Activated naive CD4-positive, alpha-beta T cell treated with anti-CD3 and anti-CD28 coated beads, Interleukin-2, amount 50 U/mL, for 16 hours (primary cell): ENCODE results near the gene AACS.
"Not testable (repeated sequence)": the region's sequence is repeated elsewhere in the genome, so short reads cannot be mapped to it uniquely, and the experiment has no call there.

ENCODE experiments used
- DNase-seq: peaks from one replicate; pipeline ENCODE4 v3.0.0-alpha.2; 2020

AACS gene

DNA sequence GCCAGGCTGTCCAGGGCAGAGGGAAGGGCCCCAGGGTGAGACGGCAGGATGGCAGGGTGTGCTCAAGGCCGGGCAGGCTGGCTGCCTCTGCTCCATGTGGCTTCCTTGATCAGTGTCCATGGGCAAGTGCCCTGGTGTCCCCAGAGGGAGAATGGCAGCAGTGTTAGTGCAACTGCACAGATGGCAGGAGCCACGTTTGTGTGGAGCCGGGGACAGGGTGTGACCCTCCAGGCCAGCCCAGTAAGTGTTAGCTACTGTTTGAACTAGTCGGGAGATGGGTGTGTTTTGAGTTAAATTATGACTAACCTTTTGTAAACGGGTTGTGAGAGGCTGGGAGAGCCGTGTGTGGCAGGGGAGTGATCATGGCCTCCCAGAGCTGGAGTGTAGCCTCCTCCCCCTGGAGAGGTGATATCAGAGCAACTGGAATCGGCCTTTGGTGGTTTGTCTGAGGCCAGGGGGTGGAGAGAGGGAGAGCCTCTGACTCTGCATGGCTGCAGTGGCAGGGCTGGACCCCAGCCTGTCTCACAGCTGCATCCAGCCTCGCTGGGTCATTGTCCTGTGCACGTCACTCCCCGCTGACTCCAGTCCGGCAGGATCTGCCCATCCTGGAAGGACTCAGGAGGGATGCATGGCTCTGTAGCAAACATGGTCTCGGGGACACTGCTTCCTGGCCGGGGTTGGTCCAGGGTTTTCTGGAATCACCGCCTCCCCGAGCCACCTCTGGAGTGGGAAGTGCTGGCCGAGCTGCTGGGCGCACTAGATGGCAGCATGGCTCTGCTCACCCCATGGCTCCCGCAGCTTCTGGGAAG lies 27.8 kb downstream of the AACS start:
- no peak for DNase-seq

- DNase-seq = no peak
These were observed 28.6 kb downstream of the AACS start for GRCh38 chr12:125093681-125094330.

- no peak for DNase-seq
These were observed 31.7 kb downstream of the AACS start for GRCh38 chr12:125096894-125097293.

DNA sequence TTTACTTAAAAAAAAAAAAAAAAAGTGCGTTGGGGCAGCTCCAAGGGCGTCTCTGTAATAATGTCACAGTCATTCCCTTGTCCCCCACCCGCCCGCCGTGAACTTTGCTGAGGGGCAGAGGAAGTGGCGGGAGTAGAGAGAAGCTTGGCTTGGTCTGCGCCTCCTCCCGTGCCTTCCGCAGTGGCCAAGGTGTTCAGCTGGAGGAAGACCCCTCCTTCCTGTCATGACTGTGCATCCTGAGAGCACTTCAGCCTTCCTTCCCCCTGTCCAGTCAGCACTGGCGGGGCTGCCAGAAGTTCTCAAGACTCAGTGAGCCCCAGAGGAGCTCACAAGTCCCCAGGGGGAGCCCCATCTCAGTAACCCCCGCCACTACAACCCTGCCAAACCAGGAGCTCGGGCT lies 32.2 kb downstream of the AACS start:
- DNase-seq = no peak

- DNase-seq = no peak
These were observed 33.6 kb downstream of the AACS start for GRCh38 chr12:125098676-125099408.

GRCh38 chr12:125099409-125099782 lies 34.2 kb downstream of the AACS start:
- DNase-seq = no peak

DNA sequence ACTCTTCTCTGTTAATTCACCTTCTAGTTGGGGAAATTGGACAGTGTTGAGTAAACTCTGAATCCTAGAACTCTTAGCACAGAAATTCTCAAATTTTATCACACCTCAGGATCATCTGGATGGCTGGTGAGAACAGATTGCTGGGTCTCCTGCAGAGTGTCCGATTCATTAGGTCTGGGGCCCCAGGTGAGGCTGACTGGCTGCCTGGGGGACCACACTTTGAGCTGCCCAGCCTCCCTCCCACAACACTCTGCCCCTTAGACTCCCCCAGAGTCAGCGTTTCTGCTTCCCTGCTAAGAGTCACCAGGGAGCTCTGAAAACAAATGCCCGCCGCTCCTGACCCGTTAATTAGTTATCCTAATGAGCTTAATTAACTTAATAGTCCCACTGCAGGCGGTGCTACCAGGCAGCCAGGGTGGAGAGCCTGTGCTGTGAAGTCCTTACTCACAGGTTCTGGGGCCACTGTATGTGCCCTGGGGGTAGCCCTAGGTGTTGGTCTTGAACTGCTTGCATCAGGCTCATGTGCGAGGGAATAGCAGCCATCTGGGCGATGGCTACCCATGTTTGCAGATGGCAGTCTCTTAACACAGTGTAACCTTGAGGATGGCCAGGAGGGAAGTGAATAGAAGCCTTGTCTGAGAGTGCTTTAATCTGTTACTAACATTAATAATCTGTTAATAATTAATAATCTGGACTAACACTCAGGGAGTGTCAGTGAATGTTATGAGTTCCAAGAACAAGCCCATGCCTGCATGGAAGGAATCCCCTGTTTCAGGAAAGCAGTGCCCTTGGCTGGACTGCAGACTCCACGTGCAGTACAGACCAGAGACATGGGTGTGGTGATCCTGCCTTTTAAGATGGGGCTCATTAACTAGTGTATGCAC lies 35.6 kb downstream of the AACS start:
- DNase-seq = no peak

- no peak for DNase-seq
These were observed 39.7 kb downstream of the AACS start for GRCh38 chr12:125104982-125105381.

DNA sequence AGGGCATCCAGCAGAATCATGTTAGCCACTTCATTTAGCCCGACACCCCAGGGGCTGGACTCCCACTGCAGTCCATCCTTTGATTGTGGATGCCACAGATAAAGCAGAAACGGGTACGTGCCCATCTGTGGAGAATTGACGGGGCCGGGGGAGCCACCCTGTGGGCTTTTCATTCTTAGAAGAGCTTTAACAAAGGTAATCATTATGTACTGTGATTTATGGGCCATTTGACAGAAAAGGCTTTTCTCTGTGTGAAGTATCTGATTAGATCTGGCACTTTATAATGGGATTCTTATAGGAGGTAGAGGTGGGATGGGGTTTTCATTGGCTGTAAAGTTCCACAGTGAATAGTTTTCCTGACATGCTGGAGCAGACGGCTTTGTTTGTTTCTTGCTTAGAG lies 40.4 kb downstream of the AACS start:
- DNase-seq = no peak

DNA sequence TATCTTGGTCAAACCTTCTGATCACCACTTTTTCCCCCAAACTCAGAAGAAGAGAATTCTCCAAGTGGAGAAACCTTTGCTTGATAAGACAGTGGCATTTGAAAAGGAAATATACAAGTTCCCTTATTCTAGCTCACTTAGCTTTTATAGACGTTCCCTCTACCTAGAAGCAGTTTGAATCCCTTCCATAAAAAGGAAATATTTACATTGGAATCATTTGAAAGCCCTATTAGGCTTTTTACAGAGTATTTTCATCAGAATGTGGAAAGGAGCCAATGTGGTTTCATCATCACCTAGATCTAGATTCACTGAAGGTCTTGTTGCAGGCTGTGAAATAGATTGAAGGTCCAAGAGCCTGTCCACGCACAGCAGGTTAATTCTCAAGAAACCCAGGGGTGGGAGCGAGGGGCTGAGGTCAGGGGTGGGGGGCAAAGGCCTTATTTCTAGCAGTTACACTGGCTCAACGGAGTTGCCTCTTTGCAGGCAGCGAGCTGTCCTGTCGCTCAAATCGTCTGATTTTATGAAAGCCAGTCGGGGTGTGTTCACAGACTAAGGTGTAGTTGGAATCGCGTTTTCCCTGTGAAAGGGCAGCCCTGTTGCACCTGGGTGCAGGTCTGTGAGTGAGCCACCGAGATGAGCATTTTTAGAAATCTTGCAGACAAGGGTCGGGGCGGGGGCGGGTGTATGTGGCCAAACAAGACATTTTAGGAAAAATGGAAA lies 45.6 kb downstream of the AACS start:
- no peak for DNase-seq

DNA sequence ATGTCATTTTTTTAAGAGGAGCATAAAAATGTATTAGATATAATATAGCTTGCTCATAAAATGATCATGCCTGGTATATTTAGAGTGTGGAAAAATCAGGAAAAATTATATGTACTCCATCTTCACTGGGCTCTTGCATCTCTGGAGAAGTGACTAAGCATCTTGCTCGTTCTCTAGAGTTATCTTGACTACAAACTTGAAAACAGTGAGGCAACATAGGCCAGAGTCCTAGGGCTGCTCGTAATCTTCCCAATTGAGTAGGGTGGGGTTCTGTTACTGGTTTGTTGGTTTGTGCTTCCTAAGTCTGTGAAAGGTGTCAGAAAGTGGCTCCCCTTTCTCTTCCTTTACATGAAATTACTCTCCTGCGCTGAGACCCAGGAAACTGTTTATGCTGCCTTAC lies 46.2 kb downstream of the AACS start:
- DNase-seq = no peak

DNA sequence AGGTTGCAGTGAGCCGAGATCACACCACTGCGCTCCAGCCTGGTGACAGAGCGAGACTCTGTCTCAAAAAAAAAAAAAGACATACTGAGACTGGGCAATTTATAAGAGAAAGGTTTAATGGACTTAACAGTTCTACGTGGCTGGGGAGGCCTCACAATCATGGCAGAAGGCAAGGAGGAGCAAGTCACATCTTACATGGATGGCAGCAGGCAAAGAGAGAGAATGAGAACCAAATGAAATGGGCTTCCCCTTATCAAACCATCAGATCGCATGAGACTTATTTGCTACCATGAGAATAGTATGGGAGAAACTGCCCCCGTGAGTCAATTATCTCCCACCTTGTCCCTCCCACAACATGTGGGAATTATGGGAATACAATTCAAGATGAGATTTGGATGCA lies 47.4 kb downstream of the AACS start:
- DNase-seq = not testable (repeated sequence)

GRCh38 chr12:125113263-125113662 lies 48.0 kb downstream of the AACS start:
- DNase-seq = no peak

GRCh38 chr12:125113789-125114188 lies 48.6 kb downstream of the AACS start:
- no peak for DNase-seq

GRCh38 chr12:125114365-125115141 lies 49.3 kb downstream of the AACS start:
- DNase-seq = no peak

DNA sequence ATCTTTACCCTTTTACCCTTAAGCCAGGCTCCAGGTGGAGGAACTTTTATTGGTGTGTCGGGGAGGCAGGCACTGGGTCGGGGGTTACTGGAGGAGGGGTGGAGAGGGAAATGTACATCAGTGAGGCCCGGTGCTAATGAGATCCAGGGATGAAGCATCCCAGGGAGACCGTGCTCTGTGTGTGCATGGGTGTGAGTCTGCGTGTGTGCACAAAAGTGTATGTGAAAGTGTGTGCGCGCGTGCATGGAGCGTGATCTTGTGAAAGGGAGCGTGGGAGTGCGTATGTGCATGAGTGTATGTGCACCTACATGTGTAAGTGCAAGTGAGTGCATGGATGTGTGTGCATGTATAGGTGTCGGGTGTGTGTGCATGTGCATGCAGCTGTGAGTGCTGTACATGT lies 55.3 kb downstream of the AACS start:
- DNase-seq = no peak

DNA sequence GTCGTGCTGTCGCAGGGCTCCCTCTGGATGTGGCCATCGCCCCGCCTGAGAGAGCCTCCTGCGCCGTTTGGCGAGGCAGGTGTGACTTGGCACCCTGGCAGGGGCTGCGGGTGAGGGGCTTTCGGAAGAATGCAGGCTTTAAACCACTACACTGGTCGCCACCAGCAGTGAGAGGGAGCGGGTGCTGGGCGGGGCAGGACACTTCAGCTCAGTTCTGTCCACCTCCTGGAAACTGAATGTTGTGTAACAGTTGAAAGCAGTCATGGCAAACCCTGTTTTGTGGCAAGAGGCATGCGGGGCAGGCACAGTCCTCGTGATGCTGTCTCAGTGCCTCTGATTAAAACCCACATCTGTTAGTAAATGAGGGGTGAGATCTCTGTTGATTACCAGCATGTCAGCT lies 55.9 kb downstream of the AACS start:
- DNase-seq = no peak

- no peak for DNase-seq
These were observed 57.4 kb downstream of the AACS start for GRCh38 chr12:125122668-125123067.

DNA sequence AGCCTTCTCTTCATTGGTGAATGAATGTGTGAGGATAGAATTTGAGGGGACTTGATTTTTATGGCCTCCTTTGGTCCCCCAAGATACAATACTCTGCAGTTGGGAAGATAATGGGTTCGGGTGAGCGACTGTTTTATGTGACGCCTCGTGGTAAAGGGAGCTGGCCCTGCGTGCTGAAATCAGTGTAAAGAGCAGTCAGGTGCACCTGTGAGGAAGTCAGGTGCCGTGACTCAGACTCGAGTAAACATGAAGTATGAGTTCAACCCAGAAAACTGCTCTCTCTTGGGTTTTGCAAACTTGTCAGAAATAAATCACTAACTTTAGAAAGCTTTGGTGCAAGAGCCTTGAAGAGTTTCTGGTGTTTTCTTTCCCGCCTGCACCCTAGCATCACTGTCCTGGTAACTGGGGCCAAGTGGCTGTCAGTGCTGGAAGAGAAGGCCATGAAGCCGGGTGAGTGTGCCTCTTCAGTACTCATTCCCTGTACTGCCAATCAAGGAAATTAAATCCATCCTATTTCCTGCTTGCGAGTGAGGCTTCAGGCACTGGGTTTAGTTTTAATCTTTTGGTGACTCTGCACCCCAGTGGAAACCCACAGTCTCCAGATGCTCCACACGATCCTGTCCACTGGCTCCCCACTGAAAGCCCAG lies 59.2 kb downstream of the AACS start:
- DNase-seq = no peak

- no peak for DNase-seq
These were observed 60.0 kb downstream of the AACS start for GRCh38 chr12:125125271-125125670.
